SK-N-SH treated with all-trans-retinoic acid at 6 μM for 48 hours (cell line): ENCODE data around the gene PINK1.

Experiments used
- ATAC-seq: fragments of 200-7000 bp; cut with Tn5 transposase; 3 replicates; pipeline ENCODE4 v1.9.1; 2020; ENCODE audit warnings: mild to moderate bottlenecking, moderate library complexity
- ARNTL ChIP-seq: fragments of 450-650 bp; formaldehyde crosslinking; IDR thresholded peaks from 2 replicates; pipeline ENCODE4 v1.5.0; 2020; ENCODE audit warnings: low read depth, mild to moderate bottlenecking, moderate library complexity, borderline replicate concordance
- BACH2 ChIP-seq: fragments of 250-450 bp; sonication (Bioruptor Pico); IDR thresholded peaks from 2 replicates; pipeline ENCODE4 v1.9.0; 2021; ENCODE audit warnings: mild to moderate bottlenecking, borderline replicate concordance
- CSDC2 ChIP-seq: fragments of 250-450 bp; sonication (Bioruptor Pico); IDR thresholded peaks from 2 replicates; pipeline ENCODE4 v1.5.0; 2020; ENCODE audit warnings: mild to moderate bottlenecking, moderate library complexity
- GLIS3 ChIP-seq: fragments of 250-450 bp; sonication (Bioruptor Pico); IDR thresholded peaks from 2 replicates; pipeline ENCODE4 v1.5.0; 2020; ENCODE audit warnings: mild to moderate bottlenecking, moderate library complexity
- ISL1 ChIP-seq: fragments of 250-450 bp; sonication (Bioruptor Pico); IDR thresholded peaks from 2 replicates; pipeline ENCODE4 v2.1.2; 2022; ENCODE audit warnings: mild to moderate bottlenecking, moderate library complexity
- OSR1 ChIP-seq: fragments of 250-450 bp; sonication (Bioruptor Pico); IDR thresholded peaks from 2 replicates; pipeline ENCODE4 v1.8.0; 2022; ENCODE audit warnings: moderate library complexity, mild to moderate bottlenecking, inconsistent platforms
- PPARA ChIP-seq: fragments of 250-450 bp; sonication (Bioruptor Pico); IDR thresholded peaks from 2 replicates; pipeline ENCODE4 v1.5.0; 2020; ENCODE audit warnings: mild to moderate bottlenecking, borderline replicate concordance
- RARB ChIP-seq: fragments of 250-450 bp; sonication (Bioruptor Pico); IDR thresholded peaks from 2 replicates; pipeline ENCODE4 v1.8.0; 2021; ENCODE audit warnings: mild to moderate bottlenecking, moderate library complexity
- TCF4 ChIP-seq: fragments of 250-450 bp; sonication (Bioruptor Pico); IDR thresholded peaks from 2 replicates; pipeline ENCODE4 v1.8.0; 2021; ENCODE audit warnings: mild to moderate bottlenecking, moderate library complexity, borderline replicate concordance
- TOX ChIP-seq: fragments of 250-450 bp; sonication (Bioruptor Pico); IDR thresholded peaks from 2 replicates; pipeline ENCODE4 v1.8.0; 2021; ENCODE audit warnings: mild to moderate bottlenecking, moderate library complexity, borderline replicate concordance
- ZC3H10 ChIP-seq: fragments of 250-450 bp; sonication (Bioruptor Pico); IDR thresholded peaks from 2 replicates; pipeline ENCODE4 v1.5.1; 2021; ENCODE audit warnings: mild to moderate bottlenecking, moderate library complexity
- ZNF565 ChIP-seq: fragments of 450-650 bp; formaldehyde crosslinking; conservative IDR thresholded peaks from 2 replicates; pipeline ENCODE4 v1.5.0; 2020; ENCODE audit warnings: low read depth, mild to moderate bottlenecking, moderate library complexity
- ZNF70 ChIP-seq: fragments of 450-650 bp; formaldehyde crosslinking; IDR thresholded peaks from 2 replicates; pipeline ENCODE4 v1.5.0; 2020; ENCODE audit warnings: mild to moderate bottlenecking, moderate library complexity
- TF ChIP-seq, protein P1 (sequence below): fragments of 250-450 bp; sonication (Bioruptor Pico); IDR thresholded peaks from 2 replicates; pipeline ENCODE4 v1.5.1; 2020; ENCODE audit warnings: low read depth, mild to moderate bottlenecking, moderate library complexity
- TF ChIP-seq, protein P2 (sequence below): fragments of 250-450 bp; sonication (Bioruptor Pico); IDR thresholded peaks from 2 replicates; pipeline ENCODE4 v1.5.0; 2020; ENCODE audit warnings: mild to moderate bottlenecking, moderate library complexity
- TF ChIP-seq, protein P3 (sequence below): fragments of 250-450 bp; sonication (Bioruptor Pico); IDR thresholded peaks from 2 replicates; pipeline ENCODE4 v1.5.1; 2021; ENCODE audit warnings: mild to moderate bottlenecking, moderate library complexity
- TF ChIP-seq, protein P4 (sequence below): fragments of 250-450 bp; sonication (Bioruptor Pico); IDR thresholded peaks from 2 replicates; pipeline ENCODE4 v1.8.0; 2020; ENCODE audit warnings: mild to moderate bottlenecking, moderate library complexity, borderline replicate concordance
- TF ChIP-seq, protein P5 (sequence below): fragments of 250-450 bp; sonication (Bioruptor Pico); IDR thresholded peaks from 2 replicates; pipeline ENCODE4 v1.8.0; 2021; ENCODE audit warnings: low read depth, mild to moderate bottlenecking, moderate library complexity, borderline replicate concordance

PINK1 gene

DNA sequence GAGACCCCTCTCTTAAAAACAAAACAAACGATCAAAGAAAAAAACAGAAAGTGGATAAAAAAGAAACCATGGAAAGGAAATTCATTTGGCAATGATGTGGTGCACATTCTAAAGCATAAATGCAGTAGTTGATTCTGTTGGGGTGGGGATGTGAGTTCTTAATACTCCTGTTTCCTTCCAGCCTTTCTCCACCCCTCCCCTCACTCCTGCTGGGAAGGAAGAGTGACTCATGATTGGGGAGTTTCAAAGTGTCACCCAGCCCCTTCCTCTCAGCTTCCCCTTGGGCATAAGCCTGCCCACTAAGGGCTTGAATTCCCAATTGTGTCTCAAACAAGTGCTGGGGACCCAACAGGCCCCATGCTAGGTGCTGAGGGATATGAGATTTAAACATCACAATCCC, 6.7 kb upstream of the PINK1 start:
- TF ChIP-seq ZNF565 (CRISPR knock-in tag) (no peak), ARNTL (CRISPR knock-in tag) (no peak), GLIS3 (no peak)
- ATAC-seq = no peak

DNA sequence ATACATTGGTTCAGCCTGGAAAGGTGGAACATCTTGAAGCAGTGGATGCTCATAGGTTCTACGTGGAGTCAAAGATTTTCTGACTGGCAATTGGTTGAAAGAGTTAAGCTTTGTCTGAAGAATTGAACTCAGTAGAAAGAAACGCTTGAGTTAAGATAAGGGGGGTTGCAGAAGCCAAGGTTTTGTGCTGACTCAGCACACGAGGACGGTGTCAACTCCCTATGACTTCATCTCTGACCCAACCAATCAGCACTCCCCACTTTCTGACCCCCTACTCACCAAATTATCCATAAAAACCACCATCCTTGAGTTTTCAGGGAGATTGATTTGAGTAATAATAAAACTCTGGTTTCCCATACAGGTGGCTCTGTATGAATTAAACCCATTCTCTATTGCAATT, 2.5 kb upstream of the PINK1 start:
- no peak for TF ChIP-seq BACH2 (CRISPR knock-in tag)
- TF ChIP-seq, protein P1, sequence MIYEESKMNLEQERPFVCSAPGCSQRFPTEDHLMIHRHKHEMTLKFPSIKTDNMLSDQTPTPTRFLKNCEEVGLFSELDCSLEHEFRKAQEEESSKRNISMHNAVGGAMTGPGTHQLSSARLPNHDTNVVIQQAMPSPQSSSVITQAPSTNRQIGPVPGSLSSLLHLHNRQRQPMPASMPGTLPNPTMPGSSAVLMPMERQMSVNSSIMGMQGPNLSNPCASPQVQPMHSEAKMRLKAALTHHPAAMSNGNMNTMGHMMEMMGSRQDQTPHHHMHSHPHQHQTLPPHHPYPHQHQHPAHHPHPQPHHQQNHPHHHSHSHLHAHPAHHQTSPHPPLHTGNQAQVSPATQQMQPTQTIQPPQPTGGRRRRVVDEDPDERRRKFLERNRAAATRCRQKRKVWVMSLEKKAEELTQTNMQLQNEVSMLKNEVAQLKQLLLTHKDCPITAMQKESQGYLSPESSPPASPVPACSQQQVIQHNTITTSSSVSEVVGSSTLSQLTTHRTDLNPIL (CRISPR knock-in tag) = no peak
- TF ChIP-seq GLIS3 = no peak
- TF ChIP-seq, protein P2, sequence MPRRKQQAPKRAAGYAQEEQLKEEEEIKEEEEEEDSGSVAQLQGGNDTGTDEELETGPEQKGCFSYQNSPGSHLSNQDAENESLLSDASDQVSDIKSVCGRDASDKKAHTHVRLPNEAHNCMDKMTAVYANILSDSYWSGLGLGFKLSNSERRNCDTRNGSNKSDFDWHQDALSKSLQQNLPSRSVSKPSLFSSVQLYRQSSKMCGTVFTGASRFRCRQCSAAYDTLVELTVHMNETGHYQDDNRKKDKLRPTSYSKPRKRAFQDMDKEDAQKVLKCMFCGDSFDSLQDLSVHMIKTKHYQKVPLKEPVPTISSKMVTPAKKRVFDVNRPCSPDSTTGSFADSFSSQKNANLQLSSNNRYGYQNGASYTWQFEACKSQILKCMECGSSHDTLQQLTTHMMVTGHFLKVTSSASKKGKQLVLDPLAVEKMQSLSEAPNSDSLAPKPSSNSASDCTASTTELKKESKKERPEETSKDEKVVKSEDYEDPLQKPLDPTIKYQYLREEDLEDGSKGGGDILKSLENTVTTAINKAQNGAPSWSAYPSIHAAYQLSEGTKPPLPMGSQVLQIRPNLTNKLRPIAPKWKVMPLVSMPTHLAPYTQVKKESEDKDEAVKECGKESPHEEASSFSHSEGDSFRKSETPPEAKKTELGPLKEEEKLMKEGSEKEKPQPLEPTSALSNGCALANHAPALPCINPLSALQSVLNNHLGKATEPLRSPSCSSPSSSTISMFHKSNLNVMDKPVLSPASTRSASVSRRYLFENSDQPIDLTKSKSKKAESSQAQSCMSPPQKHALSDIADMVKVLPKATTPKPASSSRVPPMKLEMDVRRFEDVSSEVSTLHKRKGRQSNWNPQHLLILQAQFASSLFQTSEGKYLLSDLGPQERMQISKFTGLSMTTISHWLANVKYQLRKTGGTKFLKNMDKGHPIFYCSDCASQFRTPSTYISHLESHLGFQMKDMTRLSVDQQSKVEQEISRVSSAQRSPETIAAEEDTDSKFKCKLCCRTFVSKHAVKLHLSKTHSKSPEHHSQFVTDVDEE (CRISPR knock-in tag) = no peak
- TF ChIP-seq, protein P3, sequence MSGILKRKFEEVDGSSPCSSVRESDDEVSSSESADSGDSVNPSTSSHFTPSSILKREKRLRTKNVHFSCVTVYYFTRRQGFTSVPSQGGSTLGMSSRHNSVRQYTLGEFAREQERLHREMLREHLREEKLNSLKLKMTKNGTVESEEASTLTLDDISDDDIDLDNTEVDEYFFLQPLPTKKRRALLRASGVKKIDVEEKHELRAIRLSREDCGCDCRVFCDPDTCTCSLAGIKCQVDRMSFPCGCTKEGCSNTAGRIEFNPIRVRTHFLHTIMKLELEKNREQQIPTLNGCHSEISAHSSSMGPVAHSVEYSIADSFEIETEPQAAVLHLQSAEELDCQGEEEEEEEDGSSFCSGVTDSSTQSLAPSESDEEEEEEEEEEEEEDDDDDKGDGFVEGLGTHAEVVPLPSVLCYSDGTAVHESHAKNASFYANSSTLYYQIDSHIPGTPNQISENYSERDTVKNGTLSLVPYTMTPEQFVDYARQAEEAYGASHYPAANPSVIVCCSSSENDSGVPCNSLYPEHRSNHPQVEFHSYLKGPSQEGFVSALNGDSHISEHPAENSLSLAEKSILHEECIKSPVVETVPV (CRISPR knock-in tag) = no peak
- TF ChIP-seq PPARA (CRISPR knock-in tag) = no peak
- no peak for TF ChIP-seq TOX
- TF ChIP-seq ZNF70 (CRISPR knock-in tag) = no peak
- no peak for TF ChIP-seq ZC3H10 (CRISPR knock-in tag)
- TF ChIP-seq, protein P4, sequence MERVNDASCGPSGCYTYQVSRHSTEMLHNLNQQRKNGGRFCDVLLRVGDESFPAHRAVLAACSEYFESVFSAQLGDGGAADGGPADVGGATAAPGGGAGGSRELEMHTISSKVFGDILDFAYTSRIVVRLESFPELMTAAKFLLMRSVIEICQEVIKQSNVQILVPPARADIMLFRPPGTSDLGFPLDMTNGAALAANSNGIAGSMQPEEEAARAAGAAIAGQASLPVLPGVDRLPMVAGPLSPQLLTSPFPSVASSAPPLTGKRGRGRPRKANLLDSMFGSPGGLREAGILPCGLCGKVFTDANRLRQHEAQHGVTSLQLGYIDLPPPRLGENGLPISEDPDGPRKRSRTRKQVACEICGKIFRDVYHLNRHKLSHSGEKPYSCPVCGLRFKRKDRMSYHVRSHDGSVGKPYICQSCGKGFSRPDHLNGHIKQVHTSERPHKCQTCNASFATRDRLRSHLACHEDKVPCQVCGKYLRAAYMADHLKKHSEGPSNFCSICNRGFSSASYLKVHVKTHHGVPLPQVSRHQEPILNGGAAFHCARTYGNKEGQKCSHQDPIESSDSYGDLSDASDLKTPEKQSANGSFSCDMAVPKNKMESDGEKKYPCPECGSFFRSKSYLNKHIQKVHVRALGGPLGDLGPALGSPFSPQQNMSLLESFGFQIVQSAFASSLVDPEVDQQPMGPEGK (CRISPR knock-in tag) = no peak
- no peak for ATAC-seq

DNA sequence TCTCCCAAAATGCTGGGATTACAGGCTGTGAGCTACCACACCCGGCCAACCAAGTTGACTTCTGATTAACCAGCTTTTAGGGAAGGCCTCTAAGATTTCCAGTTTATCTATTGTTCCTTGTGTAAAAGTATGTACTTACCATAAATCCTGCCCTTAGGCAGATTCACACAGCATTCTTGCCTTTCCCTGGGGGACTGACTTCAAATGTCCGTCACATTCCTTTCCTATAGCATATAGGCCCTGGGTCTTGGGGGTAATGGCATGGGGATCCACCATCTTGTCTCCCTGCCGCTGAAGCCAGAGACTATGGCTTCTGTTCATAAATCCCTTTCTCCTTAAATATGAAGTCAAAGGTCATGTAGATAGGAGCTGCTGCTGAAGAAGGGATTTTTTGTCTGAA, 872 bp upstream of the PINK1 start:
- no peak for ATAC-seq
- no peak for TF ChIP-seq ZNF565 (CRISPR knock-in tag)

DNA sequence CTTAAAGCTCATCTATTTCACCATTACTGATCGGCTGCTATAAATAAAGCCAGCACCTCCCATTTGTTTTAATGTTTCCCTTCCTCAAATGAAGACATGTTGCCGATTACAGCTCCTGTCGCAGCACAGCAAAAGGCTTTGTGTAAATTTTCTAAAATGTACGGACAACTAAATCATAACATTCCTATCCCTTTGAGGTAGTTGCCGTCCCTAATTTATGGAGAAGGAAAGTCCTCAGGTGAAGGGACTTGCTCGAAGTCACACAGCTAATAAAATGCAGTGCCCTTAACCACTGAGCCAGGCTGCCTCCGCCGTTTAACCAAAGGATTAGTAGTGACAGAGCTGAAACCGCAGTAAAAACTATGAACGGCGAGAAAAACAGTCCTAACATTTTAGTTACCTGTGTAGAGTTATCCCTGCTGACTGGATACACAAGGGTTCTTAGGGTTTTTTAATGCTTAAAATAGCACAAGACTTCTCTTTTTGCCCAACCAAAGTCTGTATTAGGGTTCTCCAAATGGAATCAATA, 871 bp downstream of the PINK1 start:
- no peak for TF ChIP-seq RARB (CRISPR knock-in tag)
- TF ChIP-seq, protein P3 (CRISPR knock-in tag) = no peak
- no peak for TF ChIP-seq ISL1
- TF ChIP-seq CSDC2 (CRISPR knock-in tag) = no peak
- TF ChIP-seq OSR1 = no peak
- ATAC-seq = peak; percentile 41

DNA sequence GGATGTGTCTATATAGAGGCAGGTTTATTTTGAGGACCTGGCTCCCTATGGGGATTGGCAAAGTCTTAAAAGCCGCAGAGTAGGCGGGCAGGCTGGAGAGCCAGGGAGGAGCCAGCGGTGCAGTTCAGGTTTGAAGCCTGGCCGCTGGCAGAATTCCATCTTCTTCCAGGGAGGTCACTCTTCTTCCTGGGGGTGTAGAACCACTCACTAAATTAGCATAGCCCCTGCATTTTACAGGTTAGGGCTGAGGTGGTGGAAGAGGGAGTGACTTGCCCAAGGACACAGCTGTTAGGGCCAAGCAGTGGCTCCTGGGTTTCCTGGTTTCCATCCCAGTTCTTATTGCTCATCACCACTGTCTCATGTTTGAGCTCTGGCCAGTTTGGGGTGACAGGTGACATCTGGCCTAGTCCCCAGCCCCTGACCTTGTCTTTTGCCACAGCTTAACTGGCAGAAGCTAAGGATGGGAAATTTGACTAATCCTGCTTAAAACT, 1.4 kb downstream of the PINK1 start:
- ATAC-seq = peak; percentile 70
- no peak for TF ChIP-seq ZC3H10 (CRISPR knock-in tag)
- TF ChIP-seq TCF4 (CRISPR knock-in tag) = no peak
- TF ChIP-seq, protein P1 (CRISPR knock-in tag) = no peak
- TF ChIP-seq ZNF565 (CRISPR knock-in tag) = no peak
- no peak for TF ChIP-seq ARNTL (CRISPR knock-in tag)
- TF ChIP-seq GLIS3 = no peak
- TF ChIP-seq ISL1 = no peak
- no peak for TF ChIP-seq RARB (CRISPR knock-in tag)
- no peak for TF ChIP-seq TOX
- TF ChIP-seq, protein P3 (CRISPR knock-in tag) = no peak
- TF ChIP-seq, protein P5, sequence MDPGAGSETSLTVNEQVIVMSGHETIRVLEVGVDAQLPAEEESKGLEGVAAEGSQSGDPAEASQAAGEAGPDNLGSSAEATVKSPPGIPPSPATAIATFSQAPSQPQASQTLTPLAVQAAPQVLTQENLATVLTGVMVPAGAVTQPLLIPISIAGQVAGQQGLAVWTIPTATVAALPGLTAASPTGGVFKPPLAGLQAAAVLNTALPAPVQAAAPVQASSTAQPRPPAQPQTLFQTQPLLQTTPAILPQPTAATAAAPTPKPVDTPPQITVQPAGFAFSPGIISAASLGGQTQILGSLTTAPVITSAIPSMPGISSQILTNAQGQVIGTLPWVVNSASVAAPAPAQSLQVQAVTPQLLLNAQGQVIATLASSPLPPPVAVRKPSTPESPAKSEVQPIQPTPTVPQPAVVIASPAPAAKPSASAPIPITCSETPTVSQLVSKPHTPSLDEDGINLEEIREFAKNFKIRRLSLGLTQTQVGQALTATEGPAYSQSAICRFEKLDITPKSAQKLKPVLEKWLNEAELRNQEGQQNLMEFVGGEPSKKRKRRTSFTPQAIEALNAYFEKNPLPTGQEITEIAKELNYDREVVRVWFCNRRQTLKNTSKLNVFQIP (CRISPR knock-in tag) = no peak
